NCI-H2196 treated with DMSO at 0.1 percent for 48 hours (cell line): Measurements from ENCODE around the gene BBS9.
"Not testable (repeated sequence)": the region's sequence is repeated elsewhere in the genome, so short reads cannot be mapped to it uniquely, and the experiment has no call there.

Source experiments
- DNase-seq: peaks from one replicate; lab custom pipeline; 2025; ENCODE audit not compliant: unreplicated experiment; lab: John Stamatoyannopoulos, UW

Gene BBS9

GRCh38 chr7:33485747-33486493 is 356.6 kb downstream of the BBS9 start:
- no peak for DNase-seq

- DNase-seq = no peak
Observed at GRCh38 chr7:33486633-33487032, 357.3 kb downstream of the BBS9 start.

- DNase-seq = no peak
Observed at GRCh38 chr7:33487998-33488682, 358.8 kb downstream of the BBS9 start.

DNA sequence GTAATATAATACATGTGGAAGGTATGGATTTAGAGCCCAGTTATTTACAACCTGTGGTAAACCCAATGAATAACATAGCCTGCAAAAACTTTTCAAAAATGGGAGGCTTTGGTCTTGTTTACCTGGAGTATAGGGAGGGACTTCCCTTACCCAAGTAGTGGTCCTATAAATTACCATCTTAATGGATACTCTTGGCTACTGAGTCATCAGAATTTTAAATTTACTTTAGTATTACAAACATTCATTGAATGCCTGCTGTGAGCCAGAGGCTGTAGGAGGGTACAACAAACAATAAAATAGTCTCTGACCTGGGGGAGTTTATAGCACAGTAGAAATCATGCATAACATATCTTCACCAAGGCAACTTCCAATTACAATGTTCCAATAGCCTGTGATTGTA is 365.1 kb downstream of the BBS9 start:
- DNase-seq = no peak

DNA sequence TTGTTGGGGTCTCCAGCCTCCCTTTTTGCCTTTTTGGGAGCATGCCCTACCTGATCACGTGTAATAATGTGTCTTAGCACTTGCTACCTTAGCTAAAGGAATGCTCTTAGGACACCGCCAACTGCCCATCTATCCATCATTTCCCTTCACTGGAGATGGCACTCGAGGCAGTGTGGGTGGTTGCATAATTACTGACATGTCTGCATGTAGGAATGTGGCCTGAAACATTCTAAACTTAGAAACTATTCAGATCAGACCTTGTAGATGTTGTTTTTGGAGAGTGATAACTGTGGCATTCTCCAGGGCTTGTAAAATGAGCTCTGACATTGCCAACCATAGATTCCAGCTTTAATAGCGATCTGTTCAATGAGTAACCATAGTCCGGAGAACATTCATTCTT is 365.8 kb downstream of the BBS9 start:
- DNase-seq = no peak

DNA sequence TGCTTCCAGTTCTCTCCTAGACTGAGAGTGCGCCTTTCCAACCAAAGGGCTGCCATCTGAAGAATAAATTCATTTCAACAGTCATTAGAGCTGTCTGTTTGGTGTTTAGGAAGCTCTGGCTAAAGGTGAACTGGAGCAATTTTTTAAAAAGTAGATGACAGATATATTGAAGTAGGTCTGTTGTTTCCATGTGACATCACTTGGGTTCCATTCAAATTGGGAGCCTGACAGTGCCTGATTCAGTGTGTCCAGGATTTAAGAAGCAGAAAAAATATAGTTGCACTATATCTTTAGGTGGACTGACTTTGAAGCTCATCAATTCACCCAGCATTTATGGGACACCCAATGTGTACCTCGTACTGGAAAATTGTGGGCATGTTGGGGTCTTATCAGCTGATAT is 367.7 kb downstream of the BBS9 start:
- no peak for DNase-seq

DNA sequence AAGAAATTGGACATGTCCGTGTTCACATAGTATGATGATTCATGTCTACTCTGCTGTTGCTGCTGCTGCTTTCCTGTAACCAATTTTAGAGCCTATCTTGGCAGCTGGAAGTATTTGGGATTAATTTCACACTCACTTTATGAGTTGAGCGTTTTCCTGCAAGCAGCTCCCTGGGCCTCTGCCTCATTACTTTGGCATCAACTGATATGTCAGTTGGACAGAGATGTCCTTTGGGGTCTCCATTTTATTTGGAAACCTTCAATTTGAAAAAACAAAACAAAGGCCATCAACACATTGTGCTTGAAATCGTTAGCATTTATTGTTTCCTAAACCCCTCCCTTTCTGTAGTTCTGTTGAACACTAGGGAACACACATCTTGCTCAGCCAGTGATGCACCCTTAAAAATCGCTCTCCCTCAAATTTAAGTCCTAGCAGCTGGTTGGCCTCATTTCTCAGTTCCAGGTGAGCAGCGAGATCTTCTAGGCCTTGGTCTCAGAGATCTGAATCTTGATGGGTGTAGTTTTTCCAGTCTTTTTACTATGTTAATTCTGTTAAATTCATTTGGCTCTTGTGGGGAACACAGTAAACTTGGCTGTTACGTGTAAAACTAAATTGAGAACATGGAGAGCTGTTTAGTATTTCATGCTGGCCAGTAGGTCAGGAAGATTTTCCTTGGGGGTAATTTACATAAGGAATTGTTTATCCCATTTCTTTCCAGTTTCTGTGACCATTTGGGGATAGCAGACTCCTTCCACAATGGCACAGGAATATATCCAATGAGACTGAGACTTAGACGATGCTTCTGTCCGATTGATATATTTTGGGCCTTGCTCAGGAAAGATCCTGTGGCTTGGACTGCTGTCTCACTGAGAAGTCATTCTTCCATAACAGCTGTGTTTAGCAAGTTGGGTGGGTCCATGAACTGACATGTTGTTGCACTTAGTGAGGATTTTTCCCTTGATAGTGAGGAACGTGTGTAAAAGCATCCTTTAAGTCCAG is 371.6 kb downstream of the BBS9 start:
- no peak for DNase-seq

DNA sequence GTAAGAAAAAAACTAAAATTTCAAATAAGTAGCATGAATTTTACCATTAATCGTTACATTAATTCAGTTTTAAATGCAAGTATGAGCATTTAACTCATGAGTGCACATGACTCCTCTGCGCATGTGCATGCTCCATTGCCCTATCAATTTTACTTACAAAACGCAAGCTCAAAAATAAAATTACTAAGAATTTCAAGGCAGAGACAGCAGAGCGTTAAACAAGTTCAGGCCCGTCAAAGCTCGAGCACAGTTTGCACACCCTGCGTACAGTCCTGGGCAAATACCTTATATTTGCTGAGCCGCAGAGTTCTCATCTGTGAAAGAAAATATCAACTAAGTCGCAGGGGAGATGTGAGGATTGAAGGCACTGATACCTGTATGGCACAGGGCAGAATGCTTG is 373.6 kb downstream of the BBS9 start:
- no peak for DNase-seq

DNA sequence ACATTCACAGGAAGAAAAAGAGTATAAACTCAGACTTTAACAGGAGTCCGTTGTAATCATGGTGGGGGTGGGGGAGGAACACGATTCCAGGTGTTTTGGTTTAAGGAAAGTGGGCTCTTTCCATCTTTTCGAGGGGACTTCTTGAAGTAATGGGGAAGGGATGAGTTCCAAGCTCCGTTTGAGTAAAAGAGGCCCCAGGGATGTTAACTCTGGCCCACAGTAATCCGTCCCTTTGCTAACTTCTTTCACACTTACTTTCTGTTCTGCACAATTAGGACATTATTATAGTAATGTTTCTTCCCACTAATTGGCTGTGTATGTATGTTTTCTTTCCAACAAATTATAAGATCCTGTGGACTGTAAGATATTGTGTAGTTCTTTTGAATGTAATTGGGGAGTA is 374.4 kb downstream of the BBS9 start:
- no peak for DNase-seq

GRCh38 chr7:33504266-33504665 is 374.9 kb downstream of the BBS9 start:
- no peak for DNase-seq

- DNase-seq = no peak
Observed at GRCh38 chr7:33509206-33509605, 379.8 kb downstream of the BBS9 start.

GRCh38 chr7:33511778-33512177 is 382.4 kb downstream of the BBS9 start:
- no peak for DNase-seq

GRCh38 chr7:33516568-33516967 is 387.2 kb downstream of the BBS9 start:
- no peak for DNase-seq

DNA sequence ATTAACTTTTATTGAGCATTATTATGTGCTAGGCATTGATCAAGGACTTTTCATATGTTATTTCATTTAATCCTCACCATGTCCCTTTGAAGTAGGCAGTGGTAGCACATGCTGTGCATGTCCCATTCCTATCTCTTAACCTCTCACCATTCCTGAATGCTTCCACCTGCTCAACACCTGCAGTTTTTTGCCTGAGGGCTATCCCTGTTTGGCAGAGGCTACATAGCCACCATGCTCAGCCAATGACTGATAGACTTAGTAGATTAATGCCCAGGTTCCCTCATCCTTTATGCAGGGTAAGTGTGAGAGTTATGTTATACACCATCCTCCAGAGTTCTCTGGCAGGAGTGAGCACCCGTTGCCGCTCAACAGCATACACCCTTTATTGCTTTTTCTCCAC is 387.8 kb downstream of the BBS9 start:
- no peak for DNase-seq

DNA sequence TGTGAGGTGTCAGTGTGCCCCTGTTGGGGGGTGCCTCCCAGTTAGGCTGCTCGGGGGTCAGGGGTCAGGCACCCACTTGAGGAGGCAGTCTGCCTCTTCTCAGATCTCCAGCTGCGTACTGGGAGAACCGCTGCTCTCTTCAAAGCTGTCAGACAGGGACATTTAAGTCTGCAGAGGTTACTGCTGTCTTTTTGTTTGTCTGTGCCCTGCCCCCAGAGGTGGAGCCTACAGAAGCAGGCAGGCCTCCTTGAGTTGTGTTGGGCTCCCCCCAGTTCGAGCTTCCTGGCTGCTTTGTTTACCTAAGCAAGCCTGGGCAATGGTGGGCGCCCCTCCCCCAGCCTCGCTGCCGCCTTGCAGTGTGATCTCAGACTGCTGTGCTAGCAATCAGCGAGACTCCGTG is 397.6 kb downstream of the BBS9 start:
- not testable (repeated sequence) for DNase-seq

DNA sequence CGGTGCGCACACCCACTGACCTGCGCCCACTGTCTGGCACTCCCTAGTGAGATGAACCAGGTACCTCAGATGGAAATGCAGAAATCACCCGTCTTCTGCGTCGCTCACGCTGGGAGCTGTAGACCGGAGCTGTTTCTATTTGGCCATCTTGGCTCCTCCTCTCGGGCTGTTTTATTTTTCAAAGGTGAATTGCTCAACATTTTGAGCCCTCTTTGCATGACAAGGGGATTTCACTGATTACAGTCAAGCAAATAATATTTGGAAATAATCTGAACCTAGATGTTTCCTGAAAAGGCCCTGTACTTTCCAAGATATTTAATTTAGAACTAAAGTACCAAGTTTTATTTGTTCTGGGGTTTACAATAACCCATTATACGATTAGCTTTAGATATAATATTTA is 398.2 kb downstream of the BBS9 start:
- not testable (repeated sequence) for DNase-seq

DNA sequence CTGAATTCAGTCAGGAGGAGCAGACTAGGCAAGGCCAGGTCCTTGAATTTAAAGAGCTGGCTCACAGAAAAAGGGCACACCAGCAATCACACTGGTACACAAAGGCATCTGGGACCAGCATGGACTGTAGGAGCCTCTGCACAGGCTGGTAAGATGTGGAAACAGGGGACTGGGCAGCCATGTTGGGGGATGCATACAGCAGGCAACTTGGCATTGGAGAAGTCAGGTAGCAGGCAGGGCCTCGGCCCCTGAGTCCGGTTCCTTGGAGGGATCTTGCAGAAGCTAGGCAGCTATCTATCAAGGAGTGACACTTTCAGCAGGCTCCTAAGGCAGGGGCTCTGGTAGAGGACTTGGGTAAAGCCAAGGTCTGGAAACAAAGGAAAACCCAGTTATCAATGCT is 399.7 kb downstream of the BBS9 start:
- DNase-seq = no peak

DNA sequence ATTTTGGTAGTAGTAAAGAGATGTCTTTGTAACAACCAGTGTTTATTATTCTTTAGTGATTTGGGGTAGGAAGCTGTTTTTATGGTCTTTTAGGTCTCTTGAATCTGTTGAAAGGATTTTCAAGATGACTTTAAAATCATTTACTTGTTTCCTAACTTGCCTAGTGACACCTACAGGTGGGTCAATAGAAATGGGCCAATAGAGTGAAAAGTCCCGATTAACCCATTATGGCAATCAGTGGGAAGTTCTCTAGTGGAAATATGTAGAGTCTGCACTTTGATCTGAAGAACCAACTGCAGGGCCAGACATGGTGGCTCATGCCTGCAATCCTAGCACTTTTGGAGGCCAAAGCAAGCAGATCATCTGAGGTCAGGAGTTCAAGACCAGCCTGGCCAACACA is 401.3 kb downstream of the BBS9 start:
- DNase-seq = no peak

- DNase-seq = no peak
Observed at GRCh38 chr7:33531888-33532287, 402.5 kb downstream of the BBS9 start.

GRCh38 chr7:33534833-33535232 is 405.5 kb downstream of the BBS9 start:
- DNase-seq = no peak

DNA sequence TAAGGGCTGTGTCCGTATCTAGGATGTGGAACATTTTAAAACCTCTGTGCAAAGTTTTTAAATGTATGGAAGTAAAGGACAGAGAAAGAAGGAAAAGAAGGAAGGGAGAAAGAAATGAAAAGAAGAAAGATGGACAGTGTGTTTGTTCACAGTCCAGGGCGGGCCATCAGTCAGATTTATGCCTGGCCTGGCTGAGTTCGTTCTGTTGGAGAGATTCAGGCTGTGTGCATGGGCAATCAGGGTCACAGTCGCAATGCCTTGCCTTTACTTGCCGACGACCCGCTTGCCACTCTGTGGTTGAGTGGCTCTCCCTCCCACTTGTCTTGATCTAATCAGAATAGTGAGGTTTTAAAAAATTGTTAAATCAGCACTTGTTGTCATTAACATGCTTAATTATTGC is 406.6 kb downstream of the BBS9 start:
- DNase-seq = no peak
